Parathyroid adenoma (tissue), 2 donors: ENCODE results near the gene YBX3.

Experiments
- H2AFZ ChIP-seq: fragments of 300-600 bp; sonication (generic); one replicate; pipeline ENCODE4 v1.7.0; 2017; ENCODE audit warnings: antibody characterized with exemption, mild to moderate bottlenecking
- H3K27ac ChIP-seq: fragments of 300-600 bp; sonication (generic); one replicate; pipeline ENCODE4 v1.7.0; 2017
- H3K27me3 ChIP-seq: fragments of 300-600 bp; sonication (generic); one replicate; pipeline ENCODE4 v1.7.0; 2017; ENCODE audit warnings: low read length; ENCODE audit not compliant: control insufficient read depth, insufficient read depth
- H3K36me3 ChIP-seq: fragments of 300-600 bp; sonication (generic); one replicate; pipeline ENCODE4 v1.7.0; 2017; ENCODE audit warnings: low read length; ENCODE audit not compliant: control insufficient read depth, insufficient read depth
- H3K4me1 ChIP-seq: fragments of 300-600 bp; sonication (generic); one replicate; pipeline ENCODE4 v1.7.0; 2017; ENCODE audit warnings: control low read depth
- H3K4me2 ChIP-seq: fragments of 300-600 bp; sonication (generic); one replicate; pipeline ENCODE4 v1.7.0; 2017; ENCODE audit warnings: low read length
- H3K4me3 ChIP-seq: fragments of 300-600 bp; sonication (generic); one replicate; pipeline ENCODE4 v1.7.0; 2017; ENCODE audit warnings: low read depth, low read length
- H3K79me2 ChIP-seq: fragments of 300-600 bp; sonication (generic); one replicate; pipeline ENCODE4 v1.7.0; 2017; ENCODE audit warnings: control low read depth
- H3K9ac ChIP-seq: fragments of 300-600 bp; sonication (generic); one replicate; pipeline ENCODE4 v1.7.0; 2017; ENCODE audit warnings: mild to moderate bottlenecking
- H3K9me3 ChIP-seq: fragments of 300-600 bp; sonication (generic); one replicate; pipeline ENCODE4 v1.7.0; 2017; ENCODE audit warnings: low read length; ENCODE audit not compliant: control insufficient read depth
- CTCF ChIP-seq: fragments of 300-600 bp; sonication (generic); IDR thresholded peaks from one replicate; pipeline ENCODE4 v1.7.0; 2017; ENCODE audit warnings: antibody characterized with exemption, mild to moderate bottlenecking
- donor health status: primary hyperparathyroidism.

Gene YBX3

GRCh38 chr12:10735428-10735827, 12.3 kb upstream of the YBX3 start:
- H3K36me3 ChIP-seq, result no peaks in the 10 kb centered on the region
- H3K27ac ChIP-seq, result no peak overlapping the region
- H3K79me2 ChIP-seq, result no peaks in the 10 kb centered on the region
- H3K9me3 ChIP-seq, result no peaks in the 10 kb centered on the region
- H3K27me3 ChIP-seq, result no peaks in the 10 kb centered on the region
- H3K4me1 ChIP-seq, result no peaks in the 10 kb centered on the region
- no peak for TF ChIP-seq CTCF
- H3K9ac ChIP-seq, result no peak overlapping the region
- H2AFZ ChIP-seq, result no peak overlapping the region
- H3K4me3 ChIP-seq, result no peak overlapping the region
- H3K4me2 ChIP-seq, result no peak overlapping the region

DNA sequence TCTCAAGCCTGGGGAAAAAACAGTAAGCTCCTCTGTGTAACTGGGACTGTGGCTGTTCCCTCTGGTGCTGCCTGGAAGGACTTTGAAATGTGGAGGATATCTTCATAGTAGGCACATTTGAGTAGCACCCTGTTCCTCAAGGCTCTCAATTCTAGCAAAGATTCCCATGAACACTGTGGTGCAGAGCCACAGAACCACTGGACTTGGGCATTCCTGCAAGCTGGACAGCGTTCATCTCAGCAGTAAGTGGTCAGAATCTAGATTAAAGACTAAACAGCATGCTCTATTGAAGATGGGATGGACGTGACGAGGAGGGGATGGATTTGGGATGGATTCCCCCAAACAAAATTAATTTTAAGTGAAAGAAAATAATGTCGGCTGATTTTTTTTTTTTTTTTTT, 9.4 kb upstream of the YBX3 start:
- H3K4me2 ChIP-seq, result no peak overlapping the region
- H2AFZ ChIP-seq, result no peak overlapping the region
- H3K4me1 ChIP-seq, result no peaks in the 10 kb centered on the region
- TF ChIP-seq CTCF, result no peak
- no peaks in the 10 kb centered on the region for H3K36me3 ChIP-seq
- no peak overlapping the region for H3K27ac ChIP-seq
- no peaks in the 10 kb centered on the region for H3K9me3 ChIP-seq
- H3K27me3 ChIP-seq, result no peaks in the 10 kb centered on the region
- H3K79me2 ChIP-seq, result no peaks in the 10 kb centered on the region
- no peak overlapping the region for H3K9ac ChIP-seq
- no peak overlapping the region for H3K4me3 ChIP-seq

- Histone ChIP-seq H3K4me2 (no peak overlapping the region), H3K27ac (no peak overlapping the region), H3K27me3 (no peaks in the 10 kb centered on the region), H3K9me3 (no peaks in the 10 kb centered on the region), H3K4me3 (no peak overlapping the region), H3K9ac (no peak overlapping the region), H2AFZ (no peak overlapping the region), H3K4me1 (no peaks in the 10 kb centered on the region), H3K36me3 (no peaks in the 10 kb centered on the region), H3K79me2 (no peaks in the 10 kb centered on the region)
- no peak for TF ChIP-seq CTCF
Observed at GRCh38 chr12:10732066-10732465, 8.9 kb upstream of the YBX3 start.

- no peak overlapping the region for H3K4me3 ChIP-seq
- H3K79me2 ChIP-seq, result no peaks in the 10 kb centered on the region
- no peaks in the 10 kb centered on the region for H3K36me3 ChIP-seq
- no peak overlapping the region for H3K4me2 ChIP-seq
- no peak for TF ChIP-seq CTCF
- H3K4me1 ChIP-seq, result no peaks in the 10 kb centered on the region
- H2AFZ ChIP-seq, result no peak overlapping the region
- H3K27me3 ChIP-seq, result no peaks in the 10 kb centered on the region
- no peak overlapping the region for H3K27ac ChIP-seq
- H3K9me3 ChIP-seq, result no peaks in the 10 kb centered on the region
- H3K9ac ChIP-seq, result no peak overlapping the region
Observed at GRCh38 chr12:10730559-10730958, 7.4 kb upstream of the YBX3 start.

GRCh38 chr12:10728091-10728490, 5.0 kb upstream of the YBX3 start:
- Histone ChIP-seq H3K4me3 (no peak overlapping the region), H3K27ac (no peak overlapping the region), H3K9ac (no peak overlapping the region), H3K27me3 (no peaks in the 10 kb centered on the region), H3K4me2 (no peak overlapping the region), H3K4me1 (no peaks in the 10 kb centered on the region), H3K79me2 (peaks cover 2% of the 10 kb centered on the region), H3K36me3 (no peaks in the 10 kb centered on the region), H2AFZ (no peak overlapping the region), H3K9me3 (no peaks in the 10 kb centered on the region)
- TF ChIP-seq CTCF, result no peak
